Mucosa of stomach (tissue), 1 donor: Measurements from ENCODE around the gene TRAK2.
"Not testable (repeated sequence)": the region's sequence is repeated elsewhere in the genome, so short reads cannot be mapped to it uniquely, and the experiment has no call there.

Experiments
- H3K27me3 ChIP-seq: one replicate; pipeline ENCODE4 v1.7.0; 2013; ENCODE audit warnings: mild to moderate bottlenecking, low read length; ENCODE audit not compliant: control insufficient read depth, insufficient read depth
- H3K36me3 ChIP-seq: one replicate; pipeline ENCODE4 v1.7.0; 2013; ENCODE audit warnings: low read length; ENCODE audit not compliant: control insufficient read depth, insufficient read depth
- H3K4me1 ChIP-seq: one replicate; pipeline ENCODE4 v1.7.0; 2013; ENCODE audit warnings: mild to moderate bottlenecking, low read length; ENCODE audit not compliant: control insufficient read depth, insufficient read depth
- H3K4me3 ChIP-seq: one replicate; pipeline ENCODE4 v1.7.0; 2013; ENCODE audit warnings: low read length
- H3K9ac ChIP-seq: one replicate; pipeline ENCODE4 v1.7.0; 2013; ENCODE audit warnings: mild to moderate bottlenecking, low read length, moderate library complexity
- H3K9me3 ChIP-seq: one replicate; pipeline ENCODE4 v1.7.0; 2013; ENCODE audit warnings: mild to moderate bottlenecking, low read length, moderate library complexity; ENCODE audit not compliant: control insufficient read depth
- donor health status: Pancreatic carcinoma.

TRAK2 gene

GRCh38 chr2:201429835-201430234, 21.4 kb downstream of the TRAK2 start:
- H3K4me3 ChIP-seq, H3K4me1 ChIP-seq, H3K36me3 ChIP-seq, H3K27me3 ChIP-seq, H3K9me3 ChIP-seq, H3K9ac ChIP-seq: not testable (repeated sequence)

- H3K4me3 ChIP-seq, H3K9ac ChIP-seq, H3K27me3 ChIP-seq, H3K36me3 ChIP-seq, H3K4me1 ChIP-seq, H3K9me3 ChIP-seq: not testable (repeated sequence)
Measured at GRCh38 chr2:201428366-201428765, 22.9 kb downstream of the TRAK2 start.

- H3K9me3 ChIP-seq, result no peaks in the 10 kb centered on the region
- no peaks in the 10 kb centered on the region for H3K4me1 ChIP-seq
- no peaks in the 10 kb centered on the region for H3K27me3 ChIP-seq
- no peak overlapping the region for H3K9ac ChIP-seq
- no peaks in the 10 kb centered on the region for H3K36me3 ChIP-seq
- no peak overlapping the region for H3K4me3 ChIP-seq
Measured at GRCh38 chr2:201425952-201426351, 25.3 kb downstream of the TRAK2 start.

- no peaks in the 10 kb centered on the region for H3K27me3 ChIP-seq
- H3K9ac ChIP-seq, result no peak overlapping the region
- peaks cover 8% of the 10 kb centered on the region for H3K4me1 ChIP-seq
- no peaks in the 10 kb centered on the region for H3K36me3 ChIP-seq
- H3K4me3 ChIP-seq, result no peak overlapping the region
- H3K9me3 ChIP-seq, result no peaks in the 10 kb centered on the region
Measured at GRCh38 chr2:201420442-201421113, 30.7 kb downstream of the TRAK2 start.

- Histone ChIP-seq H3K9ac (no peak overlapping the region), H3K4me1 (peaks cover 8% of the 10 kb centered on the region), H3K4me3 (no peak overlapping the region)
Measured at GRCh38 chr2:201419986-201420385, 31.3 kb downstream of the TRAK2 start.

GRCh38 chr2:201419057-201419635, 32.1 kb downstream of the TRAK2 start:
- H3K4me3 ChIP-seq, result no peak overlapping the region
- peaks cover 8% of the 10 kb centered on the region for H3K4me1 ChIP-seq
- no peak overlapping the region for H3K9ac ChIP-seq
- H3K27me3 ChIP-seq, result no peaks in the 10 kb centered on the region
- no peaks in the 10 kb centered on the region for H3K9me3 ChIP-seq
- H3K36me3 ChIP-seq, result no peaks in the 10 kb centered on the region

More at GRCh38 chr2:201419986-201420385, 31.3 kb downstream of the TRAK2 start:
- no peaks in the 10 kb centered on the region for H3K36me3 ChIP-seq
- H3K27me3 ChIP-seq, result no peaks in the 10 kb centered on the region
- H3K9me3 ChIP-seq, result no peaks in the 10 kb centered on the region

GRCh38 chr2:201415149-201415548, 36.1 kb downstream of the TRAK2 start:
- Histone ChIP-seq H3K4me3 (no peak overlapping the region), H3K4me1 (peaks cover 8% of the 10 kb centered on the region)

GRCh38 chr2:201414099-201415023, 36.9 kb downstream of the TRAK2 start:
- Histone ChIP-seq H3K9ac (no peak overlapping the region), H3K27me3 (no peaks in the 10 kb centered on the region), H3K36me3 (no peaks in the 10 kb centered on the region), H3K4me3 (no peak overlapping the region), H3K4me1 (peaks cover 8% of the 10 kb centered on the region), H3K9me3 (no peaks in the 10 kb centered on the region)

More at GRCh38 chr2:201415149-201415548, 36.1 kb downstream of the TRAK2 start:
- Histone ChIP-seq H3K36me3 (no peaks in the 10 kb centered on the region), H3K9me3 (no peaks in the 10 kb centered on the region), H3K27me3 (no peaks in the 10 kb centered on the region), H3K9ac (no peak overlapping the region)

GRCh38 chr2:201413552-201413951, 37.7 kb downstream of the TRAK2 start:
- Histone ChIP-seq H3K4me1 (peaks cover under 1% of the 10 kb centered on the region), H3K9ac (no peak overlapping the region), H3K36me3 (no peaks in the 10 kb centered on the region), H3K27me3 (no peaks in the 10 kb centered on the region), H3K9me3 (no peaks in the 10 kb centered on the region), H3K4me3 (no peak overlapping the region)

- H3K9me3 ChIP-seq, result no peaks in the 10 kb centered on the region
- no peak overlapping the region for H3K4me3 ChIP-seq
- H3K36me3 ChIP-seq, result no peaks in the 10 kb centered on the region
- H3K9ac ChIP-seq, result no peak overlapping the region
- no peaks in the 10 kb centered on the region for H3K4me1 ChIP-seq
- no peaks in the 10 kb centered on the region for H3K27me3 ChIP-seq
Measured at GRCh38 chr2:201413143-201413542, 38.1 kb downstream of the TRAK2 start.

GRCh38 chr2:201411421-201411820, 39.8 kb downstream of the TRAK2 start:
- Histone ChIP-seq H3K4me3 (no peak overlapping the region), H3K9me3 (no peaks in the 10 kb centered on the region), H3K9ac (no peak overlapping the region), H3K4me1 (peaks cover 6% of the 10 kb centered on the region), H3K27me3 (no peaks in the 10 kb centered on the region), H3K36me3 (no peaks in the 10 kb centered on the region)

- no peaks in the 10 kb centered on the region for H3K9me3 ChIP-seq
- H3K9ac ChIP-seq, result no peak overlapping the region
- H3K4me3 ChIP-seq, result no peak overlapping the region
- H3K4me1 ChIP-seq, result peaks cover 13% of the 10 kb centered on the region
- no peaks in the 10 kb centered on the region for H3K36me3 ChIP-seq
- H3K27me3 ChIP-seq, result no peaks in the 10 kb centered on the region
Measured at GRCh38 chr2:201408931-201409330, 42.3 kb downstream of the TRAK2 start.
